AG09319 (cell line): ENCODE measurements around the gene MBNL2.

ENCODE experiments used
- DNase-seq: peaks from one replicate; pipeline ENCODE4 v3.0.0-alpha.2; 2010; ENCODE audit warnings: low read depth; ENCODE audit errors: extremely low read depth
- TF ChIP-seq, protein P1 (sequence below): IDR thresholded peaks from 2 replicates; pipeline ENCODE4 v1.5.1; 2011; ENCODE audit warnings: low read depth, mild to moderate bottlenecking, inconsistent platforms, low read length, moderate library complexity

MBNL2 gene

GRCh38 chr13:97334690-97335089 is 112.6 kb downstream of the MBNL2 start:
- no peak for DNase-seq
- TF ChIP-seq, protein P1, sequence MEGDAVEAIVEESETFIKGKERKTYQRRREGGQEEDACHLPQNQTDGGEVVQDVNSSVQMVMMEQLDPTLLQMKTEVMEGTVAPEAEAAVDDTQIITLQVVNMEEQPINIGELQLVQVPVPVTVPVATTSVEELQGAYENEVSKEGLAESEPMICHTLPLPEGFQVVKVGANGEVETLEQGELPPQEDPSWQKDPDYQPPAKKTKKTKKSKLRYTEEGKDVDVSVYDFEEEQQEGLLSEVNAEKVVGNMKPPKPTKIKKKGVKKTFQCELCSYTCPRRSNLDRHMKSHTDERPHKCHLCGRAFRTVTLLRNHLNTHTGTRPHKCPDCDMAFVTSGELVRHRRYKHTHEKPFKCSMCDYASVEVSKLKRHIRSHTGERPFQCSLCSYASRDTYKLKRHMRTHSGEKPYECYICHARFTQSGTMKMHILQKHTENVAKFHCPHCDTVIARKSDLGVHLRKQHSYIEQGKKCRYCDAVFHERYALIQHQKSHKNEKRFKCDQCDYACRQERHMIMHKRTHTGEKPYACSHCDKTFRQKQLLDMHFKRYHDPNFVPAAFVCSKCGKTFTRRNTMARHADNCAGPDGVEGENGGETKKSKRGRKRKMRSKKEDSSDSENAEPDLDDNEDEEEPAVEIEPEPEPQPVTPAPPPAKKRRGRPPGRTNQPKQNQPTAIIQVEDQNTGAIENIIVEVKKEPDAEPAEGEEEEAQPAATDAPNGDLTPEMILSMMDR = no peak

DNA sequence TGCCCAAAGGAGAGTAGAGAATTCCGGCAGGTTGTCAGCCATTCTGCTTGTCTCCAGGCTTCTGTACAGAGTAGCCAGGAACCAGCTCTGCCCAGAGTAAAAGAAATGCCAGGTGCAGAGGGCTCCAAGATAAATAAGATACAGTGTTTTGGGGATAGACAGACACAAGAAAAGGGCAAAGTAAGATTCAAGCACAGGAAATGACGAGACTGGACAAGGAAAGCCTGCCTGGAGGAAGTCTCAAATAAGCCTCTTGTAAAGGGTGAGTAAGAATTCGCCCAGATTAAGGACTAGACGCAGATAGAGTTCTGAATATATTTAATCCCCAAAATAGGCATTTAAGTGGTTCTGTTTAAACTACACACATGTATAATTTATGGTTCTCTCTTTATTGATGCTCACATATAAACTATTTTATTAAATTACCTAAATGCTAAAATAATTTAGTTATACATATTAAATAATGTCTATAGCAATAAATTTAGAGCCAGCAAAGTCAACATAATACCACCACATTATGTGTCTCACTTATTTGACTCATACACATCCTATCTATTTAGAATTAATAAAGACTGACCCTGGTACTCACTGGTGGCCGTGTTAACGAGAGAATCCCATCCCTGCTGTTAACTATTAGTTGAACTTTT is 113.5 kb downstream of the MBNL2 start:
- TF ChIP-seq, protein P1 = no peak
- no peak for DNase-seq

- no peak for DNase-seq
- TF ChIP-seq, protein P1 = no peak
Measured at GRCh38 chr13:97337985-97338499, 115.9 kb downstream of the MBNL2 start.

DNA sequence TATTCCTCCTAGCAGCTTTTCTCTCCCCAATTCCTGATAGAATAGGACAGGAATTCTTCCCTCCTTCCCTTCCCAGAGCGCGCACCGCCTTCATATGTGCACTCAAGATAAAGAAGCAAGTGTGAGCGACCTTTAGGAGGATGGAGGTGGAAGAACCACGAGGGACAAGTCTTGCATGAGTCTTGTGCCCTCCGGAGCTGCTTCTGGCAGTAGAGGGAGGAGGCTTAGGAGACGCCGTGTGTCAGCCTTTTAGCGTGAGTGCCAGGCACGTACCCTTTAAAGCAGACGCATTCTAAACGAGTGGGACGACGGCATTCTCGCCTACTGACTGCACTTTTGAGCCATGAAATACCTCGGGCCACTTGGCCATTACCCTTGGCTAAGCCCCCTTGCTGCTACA is 116.4 kb downstream of the MBNL2 start:
- TF ChIP-seq, protein P1 = no peak
- DNase-seq = no peak

DNA sequence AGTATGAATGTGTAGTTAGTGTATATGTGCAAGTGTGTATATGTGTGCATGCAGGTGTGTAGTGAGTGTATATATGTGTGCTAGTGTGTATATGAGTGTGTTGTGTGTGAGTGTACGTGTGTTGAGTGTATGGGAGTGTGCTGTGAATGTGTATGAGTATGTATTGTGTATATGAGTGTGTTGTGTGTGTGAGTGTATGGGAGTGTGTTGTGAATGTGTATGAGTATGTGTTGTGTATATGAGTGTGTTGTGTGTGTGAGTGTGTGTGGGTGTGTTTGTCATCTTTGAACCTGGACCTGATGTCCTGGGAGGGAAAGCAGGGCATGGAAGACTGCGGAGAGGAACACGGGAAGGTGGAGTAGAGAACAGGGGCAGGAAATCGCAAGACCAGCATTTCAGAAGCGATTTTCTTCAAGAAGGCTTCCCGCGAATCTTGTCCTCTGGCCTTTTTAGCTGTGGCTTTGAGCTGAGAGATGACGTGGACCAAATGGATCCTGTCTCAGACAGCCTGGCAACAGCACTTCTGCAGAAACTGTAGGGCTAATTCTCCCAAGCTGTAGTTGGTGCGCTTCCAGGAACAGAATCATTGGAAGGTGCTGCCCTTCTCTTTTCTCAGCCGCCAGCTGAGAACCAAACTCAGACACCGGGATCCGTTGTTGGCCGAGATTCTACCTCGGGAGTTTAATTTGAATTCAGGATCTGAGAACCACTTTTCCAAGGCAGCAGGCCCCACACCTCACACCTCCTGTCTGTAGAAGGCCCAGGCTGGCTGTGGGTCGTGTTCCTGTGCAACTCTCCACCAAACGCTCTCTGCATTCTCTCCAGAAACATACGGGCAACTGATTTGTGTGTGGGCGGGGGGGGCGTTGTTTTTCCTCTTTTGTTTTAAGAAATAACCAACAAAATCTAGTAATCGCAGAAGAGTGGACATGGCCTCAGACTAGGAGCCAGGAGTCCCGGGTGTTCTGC is 117.2 kb downstream of the MBNL2 start:
- TF ChIP-seq, protein P1 = no peak
- DNase-seq = peak; percentile 83

GRCh38 chr13:97339988-97340749 is 118.0 kb downstream of the MBNL2 start:
- no peak for DNase-seq
- TF ChIP-seq, protein P1 = no peak
